Hepatocyte (in vitro differentiated cells): ENCODE measurements around the gene CCDC40.

Experiments
- EZH2 ChIP-seq: fragments of 200-600 bp; sonication (generic); IDR thresholded peaks from 2 replicates; pipeline ENCODE4 v1.6.1; 2016; ENCODE audit warnings: antibody characterized with exemption, mild to moderate bottlenecking, borderline replicate concordance
- TF ChIP-seq, protein P1 (sequence below): fragments of 200-600 bp; sonication (generic); IDR thresholded peaks from 2 replicates; pipeline ENCODE4 v1.5.1; 2016; ENCODE audit warnings: antibody characterized with exemption, mild to moderate bottlenecking; ENCODE audit not compliant: poor library complexity

DNA sequence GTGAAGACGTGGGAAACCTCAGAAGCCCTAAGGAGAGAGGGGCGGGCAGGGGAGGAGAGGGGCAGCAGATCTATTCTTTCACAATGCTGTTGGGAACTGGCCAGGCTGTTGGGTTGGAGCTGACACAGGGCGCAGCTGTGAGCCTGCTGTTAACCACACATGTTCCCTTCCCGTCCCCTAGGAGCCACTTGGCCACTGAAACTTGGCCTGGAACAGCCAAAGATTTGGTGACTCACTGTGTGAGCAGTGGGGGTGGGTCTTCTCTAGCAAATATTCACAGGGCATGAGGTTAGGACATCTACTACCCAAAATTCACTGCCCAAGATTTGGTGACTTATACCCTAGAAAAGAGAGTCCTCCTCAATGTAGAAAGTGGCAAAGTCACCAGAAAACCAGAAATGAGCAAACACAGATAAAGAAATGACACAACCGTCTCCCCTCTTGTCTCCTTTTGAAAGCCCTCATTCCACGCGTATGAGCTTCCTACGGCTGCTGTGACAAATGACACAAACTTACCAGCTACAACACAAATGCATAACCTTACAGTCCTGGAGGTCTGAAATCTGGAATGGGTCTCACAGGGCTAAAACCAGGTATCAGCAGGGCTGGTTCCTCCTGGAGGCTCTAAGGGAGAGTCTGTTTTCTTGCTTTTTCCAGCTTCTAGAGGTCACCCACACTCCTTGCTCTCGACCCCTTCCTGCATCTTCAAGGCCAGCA lies 7.0 kb upstream of the CCDC40 start:
- TF ChIP-seq, protein P1, sequence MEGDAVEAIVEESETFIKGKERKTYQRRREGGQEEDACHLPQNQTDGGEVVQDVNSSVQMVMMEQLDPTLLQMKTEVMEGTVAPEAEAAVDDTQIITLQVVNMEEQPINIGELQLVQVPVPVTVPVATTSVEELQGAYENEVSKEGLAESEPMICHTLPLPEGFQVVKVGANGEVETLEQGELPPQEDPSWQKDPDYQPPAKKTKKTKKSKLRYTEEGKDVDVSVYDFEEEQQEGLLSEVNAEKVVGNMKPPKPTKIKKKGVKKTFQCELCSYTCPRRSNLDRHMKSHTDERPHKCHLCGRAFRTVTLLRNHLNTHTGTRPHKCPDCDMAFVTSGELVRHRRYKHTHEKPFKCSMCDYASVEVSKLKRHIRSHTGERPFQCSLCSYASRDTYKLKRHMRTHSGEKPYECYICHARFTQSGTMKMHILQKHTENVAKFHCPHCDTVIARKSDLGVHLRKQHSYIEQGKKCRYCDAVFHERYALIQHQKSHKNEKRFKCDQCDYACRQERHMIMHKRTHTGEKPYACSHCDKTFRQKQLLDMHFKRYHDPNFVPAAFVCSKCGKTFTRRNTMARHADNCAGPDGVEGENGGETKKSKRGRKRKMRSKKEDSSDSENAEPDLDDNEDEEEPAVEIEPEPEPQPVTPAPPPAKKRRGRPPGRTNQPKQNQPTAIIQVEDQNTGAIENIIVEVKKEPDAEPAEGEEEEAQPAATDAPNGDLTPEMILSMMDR = no peak
- TF ChIP-seq EZH2 = no peak
